Neural progenitor cell (in vitro differentiated cells): Measurements from ENCODE around the gene GRHL1.

Experiments used
- CTCF ChIP-seq: fragments of 200-600 bp; sonication (generic); IDR thresholded peaks from 2 replicates; pipeline ENCODE4 v1.5.1; 2017; ENCODE audit warnings: antibody characterized with exemption, mild to moderate bottlenecking
- EZH2 ChIP-seq: fragments of 200-600 bp; sonication (generic); IDR thresholded peaks from 2 replicates; pipeline ENCODE4 v1.6.1; 2017; ENCODE audit warnings: antibody characterized with exemption, mild to moderate bottlenecking, moderate library complexity

- TF ChIP-seq CTCF = no peak
- no peak for TF ChIP-seq EZH2
Measured at GRCh38 chr2:10038123-10038522, 86.6 kb downstream of the GRHL1 start.
